Measurements from ENCODE around the gene HCRT.

DNA sequence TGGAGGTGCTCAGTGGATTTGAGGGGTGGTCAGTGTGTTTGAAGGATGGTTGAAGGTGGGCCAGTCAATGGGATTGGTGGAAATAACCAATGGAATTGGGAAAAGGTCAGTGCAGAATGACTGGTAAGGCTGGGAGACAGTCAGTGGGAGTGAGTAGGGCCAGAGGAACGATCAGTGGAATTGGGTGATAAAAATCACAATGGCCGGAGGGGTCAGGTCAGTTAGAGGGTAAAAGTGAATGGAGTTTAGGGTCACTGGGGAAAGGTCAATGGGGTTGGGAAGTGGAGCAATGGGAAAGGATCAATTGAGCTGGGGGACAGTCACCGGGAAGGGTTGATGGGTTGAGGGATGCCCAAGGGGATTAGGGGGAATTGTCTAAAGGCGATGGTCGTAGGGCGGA, 19.5 kb downstream of the HCRT start:
- TF ChIP-seq, protein P1, sequence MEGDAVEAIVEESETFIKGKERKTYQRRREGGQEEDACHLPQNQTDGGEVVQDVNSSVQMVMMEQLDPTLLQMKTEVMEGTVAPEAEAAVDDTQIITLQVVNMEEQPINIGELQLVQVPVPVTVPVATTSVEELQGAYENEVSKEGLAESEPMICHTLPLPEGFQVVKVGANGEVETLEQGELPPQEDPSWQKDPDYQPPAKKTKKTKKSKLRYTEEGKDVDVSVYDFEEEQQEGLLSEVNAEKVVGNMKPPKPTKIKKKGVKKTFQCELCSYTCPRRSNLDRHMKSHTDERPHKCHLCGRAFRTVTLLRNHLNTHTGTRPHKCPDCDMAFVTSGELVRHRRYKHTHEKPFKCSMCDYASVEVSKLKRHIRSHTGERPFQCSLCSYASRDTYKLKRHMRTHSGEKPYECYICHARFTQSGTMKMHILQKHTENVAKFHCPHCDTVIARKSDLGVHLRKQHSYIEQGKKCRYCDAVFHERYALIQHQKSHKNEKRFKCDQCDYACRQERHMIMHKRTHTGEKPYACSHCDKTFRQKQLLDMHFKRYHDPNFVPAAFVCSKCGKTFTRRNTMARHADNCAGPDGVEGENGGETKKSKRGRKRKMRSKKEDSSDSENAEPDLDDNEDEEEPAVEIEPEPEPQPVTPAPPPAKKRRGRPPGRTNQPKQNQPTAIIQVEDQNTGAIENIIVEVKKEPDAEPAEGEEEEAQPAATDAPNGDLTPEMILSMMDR (IDR thresholded peaks at IDR 0.05): no peak
- TF ChIP-seq MYC (IDR thresholded peaks at IDR 0.05; ENCODE audit: borderline replicate concordance, low read length): no peak
- no peak for TF ChIP-seq RNF2 (IDR thresholded peaks at IDR 0.05; ENCODE audit: borderline replicate concordance, low read depth)
- TF ChIP-seq KDM5A (IDR thresholded peaks at IDR 0.05): no peak
- TF ChIP-seq POLR2A (IDR thresholded peaks at IDR 0.05; ENCODE audit: low read length): no peak
- TF ChIP-seq EP300 (IDR thresholded peaks at IDR 0.05): no peak

Data from A549 (cell line).